GM12878 (cell line): ENCODE results near the gene PLPP6.
"Not testable (repeated sequence)": the region's sequence is repeated elsewhere in the genome, so short reads cannot be mapped to it uniquely, and the experiment has no call there.

Experiments
- CREB1 ChIP-seq: IDR thresholded peaks from 2 replicates; pipeline ENCODE4 v1.6.1; 2012; ENCODE audit warnings: low read depth, mild to moderate bottlenecking, inconsistent platforms
- NFYB ChIP-seq: IDR thresholded peaks from 2 replicates; pipeline ENCODE4 v1.6.1; 2011; ENCODE audit warnings: low read depth, mild to moderate bottlenecking, low read length, improper control_type of control experiment, moderate library complexity; ENCODE audit not compliant: insufficient read depth
- TF ChIP-seq, protein P1 (sequence below), 3 experiments: IDR thresholded peaks in 2 of 3; conservative IDR thresholded peaks in 1 of 3; 2 replicates each; pipeline ENCODE4 v1.5.1; 2011; ENCODE audit warnings: low read depth in 3 of 3, low read length in 3 of 3, mild to moderate bottlenecking in 3 of 3, control low read depth in 2 of 3, moderate library complexity in 2 of 3, inconsistent platforms in 1 of 3, mixed read lengths in 1 of 3; ENCODE audit not compliant: control insufficient read depth in 2 of 3, insufficient read depth in 1 of 3; ENCODE audit errors: extremely low read depth in 1 of 3

DNA sequence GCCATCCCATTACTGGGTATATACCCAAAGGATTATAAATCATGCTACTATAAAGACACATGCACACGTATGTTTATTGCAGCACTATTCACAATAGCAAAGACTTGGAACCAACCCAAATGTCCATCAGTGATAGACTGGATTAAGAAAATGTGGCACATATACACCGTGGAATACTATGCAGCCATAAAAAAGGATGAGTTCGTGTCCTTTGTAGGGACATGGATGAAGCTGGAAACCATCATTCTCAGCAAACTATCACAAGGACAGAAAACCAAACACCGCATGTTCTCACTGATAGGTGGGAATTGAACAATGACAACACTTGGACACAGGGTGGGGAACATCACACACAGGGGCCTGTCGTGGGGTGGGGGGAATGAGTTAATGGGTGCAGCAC lies 1.4 kb upstream of the PLPP6 start:
- TF ChIP-seq CREB1, NFYB: not testable (repeated sequence)
- TF ChIP-seq, protein P1, sequence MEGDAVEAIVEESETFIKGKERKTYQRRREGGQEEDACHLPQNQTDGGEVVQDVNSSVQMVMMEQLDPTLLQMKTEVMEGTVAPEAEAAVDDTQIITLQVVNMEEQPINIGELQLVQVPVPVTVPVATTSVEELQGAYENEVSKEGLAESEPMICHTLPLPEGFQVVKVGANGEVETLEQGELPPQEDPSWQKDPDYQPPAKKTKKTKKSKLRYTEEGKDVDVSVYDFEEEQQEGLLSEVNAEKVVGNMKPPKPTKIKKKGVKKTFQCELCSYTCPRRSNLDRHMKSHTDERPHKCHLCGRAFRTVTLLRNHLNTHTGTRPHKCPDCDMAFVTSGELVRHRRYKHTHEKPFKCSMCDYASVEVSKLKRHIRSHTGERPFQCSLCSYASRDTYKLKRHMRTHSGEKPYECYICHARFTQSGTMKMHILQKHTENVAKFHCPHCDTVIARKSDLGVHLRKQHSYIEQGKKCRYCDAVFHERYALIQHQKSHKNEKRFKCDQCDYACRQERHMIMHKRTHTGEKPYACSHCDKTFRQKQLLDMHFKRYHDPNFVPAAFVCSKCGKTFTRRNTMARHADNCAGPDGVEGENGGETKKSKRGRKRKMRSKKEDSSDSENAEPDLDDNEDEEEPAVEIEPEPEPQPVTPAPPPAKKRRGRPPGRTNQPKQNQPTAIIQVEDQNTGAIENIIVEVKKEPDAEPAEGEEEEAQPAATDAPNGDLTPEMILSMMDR (IDR thresholded peaks at IDR 0.05 in 2 of 3, conservative IDR thresholded peaks at IDR 0.05 in 1 of 3; ENCODE audit: control insufficient read depth in 2 of 3, extremely low read depth in 1 of 3, insufficient read depth in 1 of 3, low read depth in 3 of 3, low read length in 3 of 3) = not testable (repeated sequence)
